Measurements from ENCODE around the gene SAP130.
"Not testable (repeated sequence)": the region's sequence is repeated elsewhere in the genome, so short reads cannot be mapped to it uniquely, and the experiment has no call there.

SAP130 gene

DNA sequence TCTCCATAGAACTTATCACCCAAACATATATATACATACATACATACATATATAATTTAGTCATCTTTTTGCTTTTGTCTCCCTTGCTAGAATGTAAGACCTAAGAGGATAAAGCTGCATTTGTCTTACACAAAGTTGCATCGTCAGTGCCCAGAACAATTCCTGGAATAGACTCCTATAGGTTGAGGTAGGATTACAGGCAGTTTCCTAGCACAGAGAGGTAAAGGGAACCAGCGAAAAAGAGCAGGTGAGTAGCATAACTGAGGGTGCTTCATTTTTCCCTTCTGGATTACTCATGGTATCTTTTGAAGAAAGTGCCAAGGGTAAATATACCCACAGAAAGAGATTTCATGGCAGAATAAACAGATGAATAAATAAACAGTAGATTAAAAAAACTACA, 74.0 kb downstream of the SAP130 start:
- in situ Hi-C loops (cut with MboI; ENCODE audit: low sequenced_read_pairs) = no loop called here

DNA sequence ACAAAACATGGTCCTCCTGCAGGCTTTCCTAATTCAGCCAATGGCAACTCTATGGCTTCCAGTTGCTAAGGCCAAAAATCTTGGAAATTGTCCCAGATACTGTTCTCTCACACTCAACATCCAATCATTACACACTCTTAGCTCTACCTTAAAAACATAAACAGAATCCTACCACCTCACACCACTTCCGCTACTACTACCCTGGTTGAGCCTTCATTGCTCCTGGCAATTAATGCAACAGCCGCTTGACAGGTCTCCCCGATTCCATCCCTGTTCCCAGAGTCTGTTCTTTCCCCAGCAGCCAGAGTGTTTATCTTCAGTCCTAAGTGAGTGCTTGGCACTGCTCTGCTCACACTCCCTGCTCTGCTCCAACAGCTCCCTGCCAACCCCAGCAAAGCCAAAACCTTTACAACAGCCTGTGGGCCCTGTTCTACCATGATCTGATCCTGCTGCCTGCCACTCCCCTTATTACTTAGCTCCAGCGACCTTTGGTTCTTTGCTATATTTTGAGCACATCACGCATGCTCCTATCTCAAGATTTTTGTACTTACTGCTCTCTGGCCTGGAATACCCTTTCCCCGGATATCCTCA, 74.6 kb downstream of the SAP130 start:
- in situ Hi-C loops (cut with MboI; ENCODE audit: low sequenced_read_pairs) = no loop called here

DNA sequence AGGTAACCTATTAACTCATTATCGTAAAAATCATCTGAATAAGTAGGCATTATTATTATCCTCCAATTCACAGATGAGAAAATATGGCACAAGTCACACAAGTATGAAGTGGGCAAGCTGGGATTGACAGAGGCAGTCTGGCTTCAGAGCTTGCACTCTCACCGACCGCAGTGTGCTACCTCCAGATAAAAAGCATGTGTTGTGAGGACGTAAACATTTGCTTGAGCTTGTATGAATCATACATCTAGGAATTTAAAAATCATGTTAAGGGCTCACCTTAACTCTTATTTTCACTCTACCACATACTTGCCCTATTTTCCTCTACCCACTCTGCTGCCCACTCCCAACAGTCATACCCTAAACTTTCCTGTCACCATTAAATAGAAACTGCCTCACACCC, 76.8 kb downstream of the SAP130 start:
- in situ Hi-C loops (cut with MboI; ENCODE audit: low sequenced_read_pairs) = no loop called here

DNA sequence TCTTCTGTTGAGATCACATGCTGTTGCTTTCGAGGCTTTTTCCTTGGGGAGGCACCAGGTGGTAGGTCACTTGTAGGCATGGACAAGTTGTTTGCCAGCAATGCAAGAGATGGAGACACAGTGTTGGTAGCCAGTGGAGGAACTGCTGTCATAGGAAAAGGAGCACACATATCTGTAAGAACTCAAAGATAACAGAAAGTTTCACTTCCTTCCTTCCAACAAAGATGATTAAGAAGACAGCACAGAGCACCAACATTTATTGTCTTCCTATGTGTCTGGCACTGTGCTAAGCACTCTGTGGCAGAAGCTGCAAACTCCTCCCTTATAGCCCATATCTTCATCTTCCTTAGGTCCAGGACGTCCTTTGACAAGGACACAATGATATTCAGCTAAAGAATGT, 77.6 kb downstream of the SAP130 start:
- in situ Hi-C loops (cut with MboI; ENCODE audit: low sequenced_read_pairs) = no loop called here

DNA sequence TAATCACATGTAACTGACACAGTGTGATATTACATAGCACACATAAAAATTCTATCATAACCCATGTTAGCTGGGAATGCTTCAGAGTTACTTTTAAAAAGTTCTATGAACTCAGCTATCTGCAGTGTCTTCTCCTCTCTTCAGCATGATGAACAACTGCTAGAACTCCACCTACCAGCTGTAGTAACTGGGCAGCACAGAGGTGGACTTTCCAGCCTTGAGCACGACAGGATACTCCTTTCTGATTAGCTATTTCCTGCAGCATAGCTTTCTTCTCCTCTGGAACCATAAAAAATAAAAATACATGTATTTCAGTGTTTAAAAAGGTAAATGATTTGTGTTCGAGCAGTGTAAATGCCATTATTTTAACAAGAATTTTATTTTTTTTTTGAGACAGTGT, 82.6 kb downstream of the SAP130 start:
- in situ Hi-C loops (cut with MboI; ENCODE audit: low sequenced_read_pairs) = no loop called here

DNA sequence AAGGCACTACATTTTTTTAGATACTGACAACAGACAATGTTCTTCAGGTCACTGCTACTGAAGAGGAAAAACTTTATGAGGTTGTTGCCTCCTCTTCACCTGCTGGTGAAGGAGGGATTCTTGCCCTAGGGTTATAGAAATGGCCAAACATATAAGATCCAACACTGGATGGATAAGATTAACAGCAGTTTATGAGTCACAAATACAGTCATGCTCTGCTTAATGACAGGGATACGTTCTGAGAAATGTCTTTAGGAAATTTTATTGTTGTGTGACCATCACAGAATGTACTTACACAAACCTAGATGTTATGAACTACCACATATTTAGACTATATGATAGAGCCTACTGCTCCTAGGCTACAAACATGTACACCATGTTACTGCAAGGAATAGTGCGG, 84.7 kb downstream of the SAP130 start:
- in situ Hi-C loops (cut with MboI; ENCODE audit: low sequenced_read_pairs) = no loop called here

DNA sequence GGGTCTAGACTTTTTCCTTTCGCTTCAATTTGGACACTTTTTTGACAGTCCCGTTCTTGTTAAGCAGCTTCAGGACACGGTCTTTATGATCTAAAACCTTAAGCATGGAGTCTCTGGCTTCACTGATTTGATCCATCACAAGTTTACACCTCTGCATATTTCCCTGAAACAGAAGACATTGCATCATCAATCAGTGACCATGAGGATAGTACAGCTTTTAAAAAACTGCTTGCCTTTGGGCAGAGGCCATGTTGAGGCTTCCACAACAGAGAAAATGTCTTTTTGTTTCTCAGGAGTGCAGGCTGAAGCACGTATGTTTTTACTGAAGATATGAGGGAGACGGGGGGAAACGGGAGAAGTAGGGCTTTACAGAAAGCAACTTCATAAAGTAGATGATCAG, 85.9 kb downstream of the SAP130 start:
- in situ Hi-C loops (cut with MboI; ENCODE audit: low sequenced_read_pairs) = no loop called here

DNA sequence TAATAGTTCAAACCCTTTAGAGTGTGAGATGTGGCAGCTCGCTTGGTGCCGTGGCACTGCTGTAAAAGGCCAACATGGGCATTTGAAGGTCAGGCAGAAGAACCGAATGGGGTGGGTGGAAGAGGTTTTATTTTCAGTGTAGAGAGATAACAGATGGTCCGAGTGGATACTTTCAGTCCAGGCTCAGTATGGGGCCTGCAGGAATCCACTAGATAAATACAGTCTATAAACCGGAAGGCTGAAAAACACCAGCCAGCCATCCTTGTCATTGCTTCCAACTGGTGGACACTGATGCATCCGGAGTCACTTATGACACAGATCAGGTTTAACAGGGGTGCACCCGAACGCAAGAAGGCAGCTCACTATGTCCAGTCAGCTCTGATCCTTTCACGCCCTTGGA, 86.4 kb downstream of the SAP130 start:
- in situ Hi-C loops (cut with MboI; ENCODE audit: low sequenced_read_pairs) = no loop called here

DNA sequence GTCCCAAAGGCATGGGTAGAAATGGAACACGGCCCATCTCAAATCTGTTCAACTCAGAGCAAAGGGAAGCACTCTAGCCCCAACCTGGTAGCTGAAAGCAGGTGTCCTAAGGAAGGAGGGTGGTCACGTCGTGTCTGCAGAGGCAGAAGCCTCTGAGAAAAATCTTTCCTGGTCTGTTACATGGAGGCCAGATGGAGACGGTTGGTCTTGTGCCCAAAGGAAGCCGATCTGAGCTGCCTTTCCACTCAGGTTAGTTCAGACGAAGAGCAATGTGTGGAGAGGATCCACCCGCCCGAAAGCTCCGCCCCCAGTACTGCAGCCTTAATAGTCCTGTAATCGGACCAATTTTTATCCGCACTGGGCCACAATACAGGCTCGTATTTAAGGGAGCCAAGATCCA, 87.2 kb downstream of the SAP130 start:
- in situ Hi-C loops (cut with MboI; ENCODE audit: low sequenced_read_pairs) = no loop called here

DNA sequence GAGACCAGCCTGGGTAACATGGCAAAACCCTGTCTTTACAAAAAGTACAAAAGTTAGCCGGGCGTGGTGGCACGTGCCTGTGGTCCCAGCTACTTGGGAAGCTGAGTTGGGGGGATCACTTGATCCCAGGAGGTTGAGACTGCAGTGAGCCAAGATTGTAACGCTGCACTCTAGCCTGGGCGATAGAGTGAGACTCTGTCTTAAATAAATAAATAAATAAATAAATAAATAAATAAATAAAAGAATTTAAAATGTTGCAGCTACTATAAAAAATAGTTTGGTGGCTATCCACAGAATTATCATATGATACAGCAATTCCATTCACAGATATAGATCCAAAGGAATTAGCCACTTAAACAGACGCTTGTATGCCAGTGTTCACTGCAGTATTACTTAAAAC, 92.5 kb downstream of the SAP130 start:
- in situ Hi-C loops (cut with MboI; ENCODE audit: low sequenced_read_pairs) = no loop called here

DNA sequence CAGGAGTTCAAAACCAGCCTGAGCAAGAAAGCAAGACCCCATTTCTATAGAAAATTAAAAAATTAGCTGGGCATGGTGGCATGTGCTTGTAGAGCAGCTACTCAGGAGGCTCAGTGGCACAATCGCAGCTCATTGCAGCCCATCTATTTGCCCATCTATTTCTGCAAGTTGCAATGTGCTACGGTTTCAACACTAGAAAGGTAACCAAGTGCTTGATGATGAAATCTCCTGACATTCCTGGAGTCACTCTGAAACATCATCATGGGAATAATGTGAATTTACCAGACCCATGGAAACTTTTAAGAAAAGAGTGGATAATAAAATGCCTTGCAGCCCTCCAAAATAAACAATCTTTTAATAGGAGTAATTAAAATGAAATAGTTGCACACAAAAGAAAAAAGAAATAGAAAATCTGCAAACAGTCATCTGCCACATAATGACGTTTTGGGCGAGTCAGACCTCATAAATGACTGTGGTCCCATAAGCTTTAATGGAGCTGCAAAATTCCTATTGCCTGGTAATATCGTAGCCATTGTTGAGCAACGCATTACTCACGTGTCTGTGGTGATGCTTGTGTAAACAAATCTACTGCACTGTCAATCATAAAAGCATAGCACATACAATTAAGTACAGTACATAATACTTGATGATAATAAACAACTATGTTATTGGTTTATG, 95.5 kb downstream of the SAP130 start:
- in situ Hi-C loops (cut with MboI; ENCODE audit: low sequenced_read_pairs) = no loop called here

DNA sequence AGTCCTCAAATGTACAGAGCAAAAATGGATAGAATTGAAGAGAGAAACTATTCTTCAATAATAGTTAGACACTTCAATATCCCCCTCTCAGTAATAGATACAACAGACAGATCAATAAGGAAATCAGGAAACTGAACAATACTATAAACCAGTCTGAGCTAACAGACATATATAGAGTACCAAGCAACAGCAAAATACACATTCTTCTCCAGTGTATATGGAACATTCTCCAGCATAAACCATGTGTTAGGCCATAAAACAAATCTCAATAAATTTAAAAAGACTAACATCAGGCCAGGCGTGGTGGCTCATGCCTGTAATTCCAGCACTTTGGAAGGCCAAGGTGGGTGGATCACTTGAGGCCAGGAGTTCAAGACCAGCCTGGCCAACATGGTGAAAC, 98.4 kb downstream of the SAP130 start:
- in situ Hi-C loops (cut with MboI; ENCODE audit: low sequenced_read_pairs) = no loop called here

DNA sequence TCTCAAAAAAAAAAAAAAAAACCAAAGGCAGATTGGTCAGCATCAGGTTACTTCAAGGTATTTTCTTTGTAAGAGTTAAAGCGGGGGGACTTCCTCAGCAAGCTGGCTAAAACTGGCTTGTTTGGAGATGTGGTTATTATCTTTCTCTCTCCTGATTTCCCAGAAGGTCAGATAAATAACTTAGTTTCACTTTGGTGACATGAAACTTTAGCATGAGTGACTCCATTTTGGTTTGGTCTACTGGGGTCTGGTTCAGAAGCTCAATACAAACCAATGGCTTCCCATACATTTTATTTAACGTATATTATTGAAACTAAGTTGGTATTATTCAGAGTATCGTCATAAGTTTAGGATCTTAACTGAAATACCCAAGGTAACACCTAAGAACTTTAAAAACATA, 100.5 kb downstream of the SAP130 start:
- in situ Hi-C loops (cut with MboI; ENCODE audit: low sequenced_read_pairs) = no loop called here

DNA sequence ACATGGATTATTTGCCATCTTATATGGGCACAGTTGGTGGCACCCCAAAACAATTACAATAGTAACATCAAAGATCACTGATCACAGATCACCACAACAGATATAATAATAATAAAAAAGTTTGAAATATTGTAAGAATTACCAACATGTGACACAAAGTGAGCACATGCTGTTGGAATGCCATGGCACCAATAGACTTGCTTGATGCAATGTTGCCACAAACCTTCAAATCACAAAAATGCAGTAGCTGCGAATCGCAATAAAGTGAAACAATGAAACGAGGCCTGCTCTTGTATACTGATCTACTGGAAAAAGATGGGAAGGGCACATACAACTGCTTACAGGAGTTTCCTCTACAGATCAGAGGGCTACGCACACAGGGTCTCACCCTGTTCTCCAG, 109.9 kb downstream of the SAP130 start:
- in situ Hi-C loops (cut with MboI; ENCODE audit: low sequenced_read_pairs) = no loop called here

DNA sequence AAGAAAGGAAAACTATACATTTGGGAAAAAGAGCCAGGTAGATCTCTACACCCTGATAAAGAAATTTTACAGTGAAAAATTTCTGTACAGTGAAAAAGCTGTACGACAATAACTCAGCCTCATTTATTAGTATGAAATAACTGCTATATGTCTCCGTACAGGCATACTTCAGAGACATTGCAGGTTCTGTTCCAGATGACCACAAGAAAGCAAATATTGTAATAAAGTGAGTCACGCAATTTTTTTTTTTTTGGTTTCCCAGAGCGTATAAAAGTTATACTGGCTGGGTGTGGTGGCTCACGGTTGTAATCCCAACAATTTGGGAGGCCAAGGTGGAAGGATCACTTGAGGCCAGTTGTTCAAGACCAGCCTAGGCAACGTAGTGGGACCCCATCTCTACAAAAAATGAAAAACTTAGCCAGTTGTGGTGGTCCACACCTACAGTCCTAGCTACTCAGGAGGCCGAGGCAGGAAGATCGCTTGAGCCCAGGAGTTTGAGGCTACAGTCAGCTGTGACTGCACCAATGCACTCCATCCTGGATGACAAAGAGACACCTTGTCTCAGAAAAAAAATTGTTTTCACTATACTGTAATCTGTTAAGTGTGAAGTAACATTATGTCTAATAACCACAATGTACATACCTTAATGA, 113.9 kb downstream of the SAP130 start:
- in situ Hi-C loops (cut with MboI; ENCODE audit: low sequenced_read_pairs) = no loop called here

DNA sequence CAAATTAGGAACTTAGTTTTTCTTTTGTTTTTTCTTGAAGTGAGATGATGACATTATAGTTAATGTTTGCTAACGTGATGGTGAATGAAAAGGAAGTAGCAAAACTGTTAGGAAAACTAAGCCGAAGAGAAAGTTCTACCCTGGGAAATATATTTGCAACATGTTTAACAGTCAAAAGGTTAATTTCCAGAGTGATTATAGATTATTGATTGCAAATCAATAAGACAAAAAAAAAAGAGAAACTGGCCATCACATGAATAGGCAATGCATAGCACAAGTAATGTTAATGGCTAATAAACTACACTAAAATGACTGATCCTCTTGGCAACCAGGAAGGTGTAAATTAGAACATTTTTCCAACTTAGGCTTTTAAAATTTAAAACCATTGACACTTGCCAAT, 116.1 kb downstream of the SAP130 start:
- in situ Hi-C loops (cut with MboI; ENCODE audit: low sequenced_read_pairs) = no loop called here

DNA sequence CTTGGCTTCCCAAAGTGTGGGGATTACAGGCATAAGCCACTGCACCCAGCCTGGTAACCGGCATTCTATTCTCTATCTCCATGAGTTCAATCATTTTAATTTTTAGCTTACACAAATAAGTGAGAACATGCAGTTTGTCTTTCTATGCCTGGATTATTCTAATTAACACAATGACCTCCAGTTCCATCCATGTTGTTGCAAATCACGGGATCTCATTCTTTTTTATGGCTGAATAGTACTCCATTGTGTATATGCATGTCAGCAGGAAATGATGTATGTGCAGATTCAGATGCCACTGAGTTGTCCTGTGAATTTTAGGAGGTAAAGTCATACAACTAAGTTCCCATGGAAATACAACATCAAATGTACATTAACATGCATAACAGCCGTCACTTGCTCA, 117.4 kb downstream of the SAP130 start:
- in situ Hi-C loops (cut with MboI; ENCODE audit: low sequenced_read_pairs) = no loop called here

DNA sequence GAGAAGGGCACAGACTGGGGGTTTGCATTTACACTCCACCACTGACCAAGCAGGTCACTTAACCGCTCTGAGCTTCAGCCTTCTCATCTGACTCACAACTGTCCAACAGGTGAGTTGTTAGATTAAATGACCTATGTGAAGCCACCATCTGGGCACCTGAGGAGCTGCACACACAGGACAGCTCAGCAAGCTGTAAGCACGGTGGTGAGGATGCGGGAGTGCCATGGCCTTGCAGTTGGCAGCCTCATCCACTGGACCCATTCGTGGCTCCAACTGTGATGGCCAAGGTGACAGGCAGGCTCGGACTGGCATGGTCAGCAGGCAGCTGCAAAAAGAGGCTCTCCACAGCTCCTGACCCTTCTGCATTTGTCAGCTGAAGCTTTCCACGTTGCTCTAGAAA, 118.8 kb downstream of the SAP130 start:
- in situ Hi-C loops (cut with MboI; ENCODE audit: low sequenced_read_pairs) = no loop called here

DNA sequence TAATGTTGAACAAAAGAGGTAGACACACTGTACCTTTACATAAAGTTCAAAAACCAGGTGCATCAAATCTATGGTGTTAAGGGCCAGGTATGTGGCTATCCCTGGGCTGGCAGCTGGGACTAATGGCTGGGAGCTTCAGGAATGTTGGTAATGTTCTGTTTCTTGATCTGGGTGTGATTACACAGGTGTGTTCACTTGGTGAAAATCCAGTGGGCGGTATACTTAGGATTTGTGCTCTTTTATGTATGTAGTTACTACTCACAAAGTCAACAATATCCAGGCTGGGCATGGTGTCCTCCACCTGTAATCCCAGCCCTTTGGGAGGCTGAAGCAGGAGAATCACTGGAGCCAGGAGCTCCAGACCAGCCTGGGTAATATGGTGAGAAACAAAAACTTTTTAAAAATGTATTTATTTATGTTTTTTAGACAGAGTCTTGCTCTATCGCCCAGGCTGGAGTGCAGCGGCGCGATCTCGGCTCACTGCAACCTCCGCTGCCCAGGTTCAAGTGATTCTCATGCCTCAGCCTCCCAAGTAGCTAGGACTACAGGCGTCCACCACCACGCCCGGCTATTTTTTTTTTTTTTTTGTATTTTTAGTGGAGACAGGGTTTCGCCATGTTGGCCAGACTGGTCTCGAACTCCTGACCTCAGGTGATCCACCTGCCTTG, 120.0 kb downstream of the SAP130 start:
- in situ Hi-C loops (cut with MboI; ENCODE audit: low sequenced_read_pairs) = not testable (repeated sequence)

DNA sequence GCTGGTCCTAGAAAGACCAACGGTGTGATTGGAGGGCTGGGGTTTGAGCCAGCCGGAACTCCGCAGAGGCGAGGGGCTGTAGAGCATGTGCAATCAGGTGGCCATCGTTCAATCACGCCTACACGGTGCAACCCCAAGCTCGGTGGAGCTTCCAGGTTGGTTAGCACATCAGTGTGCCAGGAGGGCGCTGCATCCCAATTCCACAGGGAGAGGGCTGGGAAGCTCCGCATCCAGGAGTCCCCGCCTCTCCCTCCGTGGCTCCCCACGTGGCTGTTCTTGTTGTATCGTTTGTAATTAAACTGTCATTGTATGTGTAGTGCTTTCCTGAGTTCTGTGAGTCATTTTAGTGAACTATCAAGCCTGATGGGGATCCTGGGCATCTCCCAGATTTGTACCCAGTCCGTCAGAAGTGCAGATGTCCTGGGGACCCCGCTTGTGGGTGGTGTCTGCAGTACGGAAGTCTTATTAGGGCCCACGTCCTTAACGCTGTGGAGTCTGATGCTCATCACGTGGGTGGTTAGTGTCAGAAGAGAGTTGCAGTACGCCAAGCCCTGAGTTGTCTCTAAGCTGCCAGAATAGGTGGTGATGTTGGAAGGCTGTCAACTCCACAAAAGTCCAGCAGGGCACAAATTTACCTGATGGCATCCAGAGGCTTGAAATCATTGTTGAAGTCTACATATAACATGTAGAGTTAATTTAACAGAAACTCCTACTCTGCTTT, 121.5 kb downstream of the SAP130 start:
- in situ Hi-C loops (cut with MboI; ENCODE audit: low sequenced_read_pairs) = no loop called here

DNA sequence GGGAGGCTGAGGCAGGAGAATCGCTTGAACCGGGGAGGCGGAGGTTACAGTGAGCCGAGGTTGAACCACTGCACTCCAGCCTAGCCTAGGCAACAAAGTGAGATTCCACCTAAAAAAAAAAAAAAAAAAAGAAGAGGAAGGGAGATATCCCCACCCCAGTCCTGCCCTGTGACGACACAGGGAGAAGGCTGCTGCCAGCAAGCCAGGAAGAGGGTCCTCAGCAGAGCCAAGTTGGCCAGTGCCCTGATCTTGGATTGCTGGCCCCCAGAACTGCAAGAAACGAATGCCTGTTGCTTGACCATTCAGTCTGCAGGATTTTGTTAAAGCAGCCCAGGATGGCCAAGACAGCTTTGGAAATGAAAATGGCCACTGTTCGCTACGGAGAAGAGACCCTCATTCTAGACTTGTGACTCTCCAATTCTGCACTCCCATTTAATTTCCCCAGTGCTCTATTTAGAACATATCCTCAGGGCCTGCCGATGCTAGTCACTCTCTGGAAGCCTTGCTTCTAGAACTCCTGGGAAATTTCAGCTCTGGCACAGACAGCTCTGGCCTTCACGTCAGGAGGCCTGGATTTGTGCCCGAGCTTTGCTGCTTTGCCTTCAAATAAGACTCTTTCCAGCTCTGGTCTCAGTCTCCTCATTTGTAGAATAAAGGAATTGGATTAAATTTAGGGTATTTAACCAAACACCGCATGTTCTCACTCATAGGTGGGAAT, 126.4 kb downstream of the SAP130 start:
- in situ Hi-C loops (cut with MboI; ENCODE audit: low sequenced_read_pairs) = no loop called here

Data from HL-60/S4 treated with retinoic acid at 250 ng/mL for 4 days and 3 days (cell line).